Sigmoid colon (tissue), 4 donors: ENCODE results near the gene PGS1.

Experiments used
- EP300 ChIP-seq, 4 donors: sonication (generic); formaldehyde crosslinking; IDR thresholded peaks; one replicate each; pipeline ENCODE4 v1.6.1; 2017; ENCODE audit warnings: antibody characterized with exemption in 4 of 4
- POLR2A ChIP-seq, 2 donors: fragments of 450-650 bp; IDR thresholded peaks; one replicate each; pipeline ENCODE4 v1.6.1; 2016; ENCODE audit warnings: antibody characterized with exemption in 2 of 2, mild to moderate bottlenecking in 2 of 2, moderate library complexity in 2 of 2
- POLR2AphosphoS5 ChIP-seq, 4 donors: sonication (generic); formaldehyde crosslinking; IDR thresholded peaks; one replicate each; pipeline ENCODE4 v1.6.1; 2017; ENCODE audit warnings: antibody characterized with exemption in 4 of 4

- TF ChIP-seq POLR2AphosphoS5 (IDR thresholded peaks at IDR 0.05) (no peak), POLR2A (IDR thresholded peaks at IDR 0.05) (no peak), EP300 (IDR thresholded peaks at IDR 0.05) (no peak)
Observed at GRCh38 chr17:78393575-78393974, 15.1 kb downstream of the PGS1 start.
